CD1c-positive myeloid dendritic cell (primary cell): ENCODE results near the gene CNDP1.
"Not testable (repeated sequence)": the region's sequence is repeated elsewhere in the genome, so short reads cannot be mapped to it uniquely, and the experiment has no call there.

Experiments used
- DNase-seq: peaks from one replicate; pipeline ENCODE4 v3.0.0-alpha.2; 2016; ENCODE audit errors: extremely low spot score

Gene CNDP1

GRCh38 chr18:74520096-74520833, 14.0 kb upstream of the CNDP1 start:
- no peak for DNase-seq

- DNase-seq: no peak
These were observed 13.1 kb upstream of the CNDP1 start for GRCh38 chr18:74521068-74521725.

GRCh38 chr18:74522635-74523548, 11.4 kb upstream of the CNDP1 start:
- no peak for DNase-seq

GRCh38 chr18:74524097-74524496, 10.2 kb upstream of the CNDP1 start:
- DNase-seq: no peak

GRCh38 chr18:74524915-74525314, 9.4 kb upstream of the CNDP1 start:
- DNase-seq: not testable (repeated sequence)

GRCh38 chr18:74525741-74526140, 8.6 kb upstream of the CNDP1 start:
- no peak for DNase-seq

- no peak for DNase-seq
These were observed 7.8 kb upstream of the CNDP1 start for GRCh38 chr18:74526488-74526887.

GRCh38 chr18:74528478-74528877, 5.8 kb upstream of the CNDP1 start:
- no peak for DNase-seq

GRCh38 chr18:74528913-74529312, 5.4 kb upstream of the CNDP1 start:
- no peak for DNase-seq

GRCh38 chr18:74529378-74529777, 4.9 kb upstream of the CNDP1 start:
- DNase-seq: no peak

- no peak for DNase-seq
These were observed 4.3 kb upstream of the CNDP1 start for GRCh38 chr18:74529811-74530583.

- DNase-seq: no peak
These were observed 3.8 kb upstream of the CNDP1 start for GRCh38 chr18:74530584-74530862.

DNA sequence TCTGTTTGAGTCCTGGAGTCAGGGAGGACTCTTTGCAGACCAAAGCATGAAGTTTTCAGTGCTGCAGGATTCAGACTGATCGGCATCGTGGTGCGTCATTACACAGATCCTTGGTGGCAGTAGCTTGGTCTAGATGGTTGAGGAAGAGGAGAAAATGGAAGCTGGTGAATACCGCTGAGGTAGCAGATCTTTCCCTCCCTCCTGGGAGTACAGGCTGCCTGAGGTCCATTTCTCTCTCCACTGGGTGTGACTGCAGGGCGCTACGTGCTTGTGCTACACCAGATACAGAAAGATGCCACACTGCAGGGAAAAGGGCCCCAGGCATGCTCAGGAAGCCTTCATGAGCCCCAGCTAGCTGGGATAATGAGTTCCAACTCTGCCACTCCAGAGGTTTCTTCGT, 3.3 kb upstream of the CNDP1 start:
- DNase-seq: no peak

GRCh38 chr18:74532511-74533025, 1.7 kb upstream of the CNDP1 start:
- no peak for DNase-seq

- no peak for DNase-seq
These were observed 634 bp upstream of the CNDP1 start for GRCh38 chr18:74533666-74534065.

DNA sequence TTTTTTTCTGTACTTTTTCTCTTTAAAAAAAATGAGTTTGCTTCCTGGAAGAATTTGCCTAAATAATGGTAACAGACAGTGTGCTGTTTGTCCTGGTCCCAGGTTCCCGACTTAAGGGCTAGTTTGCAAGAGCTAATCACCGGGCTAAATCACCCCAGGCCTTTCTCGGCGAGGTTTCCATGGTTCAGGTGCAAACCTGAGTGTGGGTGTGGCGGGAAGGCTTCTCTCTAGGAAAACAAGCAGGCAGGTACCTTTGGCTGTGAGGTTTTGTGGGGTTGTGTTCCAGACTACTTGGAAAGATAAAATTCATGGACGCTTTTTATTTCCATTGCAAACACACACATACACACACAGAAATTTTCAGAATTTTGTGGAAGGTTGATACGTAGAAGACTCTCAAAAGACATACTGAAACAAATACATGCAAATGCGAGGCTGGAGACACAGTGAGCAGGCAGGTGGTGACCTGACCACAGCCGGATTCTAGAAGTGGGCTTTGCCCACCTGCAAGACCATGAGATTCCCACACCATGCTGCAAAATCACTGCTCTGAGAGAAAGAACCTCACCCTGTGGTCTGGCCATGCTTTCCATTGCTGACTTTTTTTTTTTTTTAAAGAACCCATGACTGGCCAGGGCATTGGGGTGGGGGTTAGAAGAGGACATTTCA, 815 bp downstream of the CNDP1 start:
- DNase-seq: no peak

- no peak for DNase-seq
These were observed 5.0 kb downstream of the CNDP1 start for GRCh38 chr18:74539289-74539688.

DNA sequence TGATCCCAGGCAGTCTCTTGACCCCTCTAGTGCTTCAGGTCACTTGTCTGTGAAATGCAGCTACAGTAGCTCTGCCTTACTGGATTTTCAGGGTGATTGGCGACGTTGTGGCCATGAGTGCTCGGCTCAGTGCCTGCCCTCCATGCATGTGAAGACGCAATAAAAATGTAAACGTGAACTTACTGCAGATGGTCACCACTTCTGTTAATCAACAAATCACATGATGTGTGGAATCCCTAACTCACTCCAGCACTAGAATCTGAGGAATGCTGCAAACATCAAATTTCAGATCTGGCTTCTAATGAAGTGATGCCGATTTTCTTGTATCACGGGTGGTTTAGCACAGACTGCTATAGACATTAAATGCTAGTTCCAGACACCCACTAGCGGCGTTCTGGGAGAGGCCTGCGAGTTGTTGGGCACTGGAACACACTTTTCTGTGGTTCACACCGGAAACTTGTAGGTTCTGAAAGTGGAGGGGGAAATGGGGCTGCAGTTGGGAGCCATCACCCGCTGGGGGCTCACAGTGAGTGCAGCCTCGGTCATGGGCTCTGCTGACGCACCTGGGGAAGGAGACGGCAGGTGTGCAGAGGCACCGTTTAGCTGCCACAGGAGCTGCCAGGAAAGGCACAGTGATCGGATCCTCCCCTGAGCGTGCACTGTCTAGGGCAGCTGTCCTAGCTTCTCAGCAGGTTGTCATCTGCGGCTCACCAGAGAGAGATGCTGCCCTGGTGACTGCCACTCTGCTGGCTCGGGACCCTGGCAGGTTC, 6.5 kb downstream of the CNDP1 start:
- no peak for DNase-seq

GRCh38 chr18:74541703-74542555, 7.6 kb downstream of the CNDP1 start:
- DNase-seq: no peak
